Occipital lobe (tissue), 3 donors: ENCODE data around the gene BID. TPM values are rescaled to one million over a fixed set of nuclear protein-coding genes. Genes with fewer than 3 reads are reported as not detected.
"Not testable (repeated sequence)": the region's sequence is repeated elsewhere in the genome, so short reads cannot be mapped to it uniquely, and the experiment has no call there.

ENCODE experiments used
- DNase-seq: peaks from one replicate; lab custom pipeline; 2025; lab: John Stamatoyannopoulos, UW
- small RNA-seq: library from RNA; depleted of rRNA; stranded (forward); fragments of <200 nt; gene quantifications from one replicate; pipeline ENCODE3, GENCODE V24; 2014
- total RNA-seq: library from RNA; depleted of rRNA; stranded (reverse); fragments of >200 nt; gene quantifications from one replicate; pipeline ENCODE4 v1.2.3, GENCODE V29; 2014

The BID gene
- total RNA-seq, 1 donor from 2014 or later, result 46.2 TPM

DNA sequence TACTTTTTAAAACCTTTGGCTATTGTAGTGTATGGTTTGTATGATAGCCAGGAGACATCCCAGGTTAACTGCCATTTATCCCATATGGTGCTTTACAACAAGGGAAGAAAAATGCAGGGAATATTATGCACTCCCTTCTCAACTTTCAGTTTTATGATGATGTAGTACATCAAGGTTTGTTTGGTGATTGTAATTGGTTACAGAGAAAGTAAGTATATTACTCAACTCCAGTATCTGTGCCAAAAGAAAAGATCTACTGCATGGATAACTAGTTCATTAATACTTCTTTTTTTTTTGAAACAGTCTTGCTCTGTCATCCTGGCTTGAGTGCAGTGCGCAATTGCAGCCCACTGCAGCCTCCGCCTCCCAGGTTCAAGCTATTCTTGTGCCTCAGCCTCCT, 70.5 kb downstream of the BID start:
- DNase-seq, result no peak

DNA sequence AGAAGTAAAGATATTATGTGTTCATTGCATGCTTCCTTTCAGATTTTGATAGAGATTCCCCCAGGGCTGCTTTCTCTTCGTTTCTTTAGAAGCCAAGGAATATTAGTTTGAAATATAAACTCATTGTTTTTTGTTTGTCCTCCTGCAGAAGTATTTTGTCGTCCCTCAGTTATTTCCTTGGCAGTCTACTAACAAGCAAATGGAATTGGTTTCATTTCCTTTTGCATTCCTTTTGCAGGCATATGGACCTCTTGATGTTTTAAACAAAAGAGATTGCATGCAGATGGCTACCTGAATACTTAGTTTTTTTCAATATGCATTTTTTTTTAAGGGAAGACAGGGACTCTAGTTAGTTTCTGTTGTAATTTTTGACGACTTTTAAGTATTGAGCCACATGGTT, 73.5 kb downstream of the BID start:
- DNase-seq, result no peak

- DNase-seq, result no peak
These were observed 74.5 kb downstream of the BID start for GRCh38 chr22:17699696-17700340.

DNA sequence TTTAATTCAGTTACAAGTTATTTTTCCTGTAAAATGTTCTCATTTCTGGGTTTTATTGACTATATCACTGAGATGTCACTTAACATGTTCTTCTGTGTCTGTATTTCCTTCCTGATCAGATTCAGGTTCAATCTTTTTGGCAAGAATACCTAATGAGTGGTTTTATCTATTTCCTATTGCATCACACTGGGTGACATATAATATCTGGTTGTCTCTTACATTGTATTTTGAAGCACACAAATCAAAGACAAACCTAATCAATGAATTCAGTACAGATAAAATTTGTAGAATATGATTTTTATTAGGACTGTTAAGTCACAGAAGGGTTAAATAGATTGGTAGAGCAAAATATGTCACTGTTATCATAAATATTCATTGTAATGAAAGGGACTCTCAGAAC, 75.3 kb downstream of the BID start:
- DNase-seq, result no peak

DNA sequence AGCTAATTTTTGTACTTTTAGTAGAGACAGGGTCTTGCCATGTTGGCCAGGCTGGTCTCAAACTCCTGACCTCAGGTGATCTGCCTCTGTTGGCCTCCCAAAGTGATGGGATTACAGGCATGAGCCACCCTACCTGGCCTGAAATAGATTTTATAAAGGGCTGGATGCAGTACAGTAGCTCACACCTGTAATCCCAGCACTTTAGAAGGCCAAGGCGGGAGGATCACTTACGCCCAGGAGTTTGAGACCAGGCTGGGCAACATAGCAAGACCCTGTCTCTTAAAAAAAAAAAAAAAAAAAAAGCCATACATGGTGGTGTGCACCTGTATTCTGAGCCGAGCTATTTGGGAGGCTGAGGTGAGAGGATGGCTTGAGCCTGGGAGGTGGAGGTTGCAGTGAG, 76.0 kb downstream of the BID start:
- DNase-seq, result not testable (repeated sequence)

DNA sequence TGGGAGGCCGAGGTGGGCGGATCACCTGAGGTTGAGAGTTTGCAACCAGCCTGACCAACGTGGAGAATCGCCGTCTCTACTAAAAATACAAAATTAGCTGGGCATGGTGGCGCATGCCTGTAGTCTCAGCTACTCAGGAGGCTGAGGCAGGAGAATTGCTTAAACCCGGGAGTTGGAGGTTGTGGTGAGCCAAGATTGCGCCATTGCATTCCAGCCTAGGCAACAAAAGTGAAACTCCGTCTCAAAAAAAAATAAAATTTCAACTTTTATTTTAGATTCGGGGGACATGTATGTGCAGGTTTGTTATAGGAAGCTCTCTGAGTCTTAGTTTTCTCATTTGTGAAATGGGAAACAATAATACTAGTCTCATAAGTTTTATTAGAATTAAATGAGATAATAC, 77.1 kb downstream of the BID start:
- DNase-seq, result not testable (repeated sequence)

GRCh38 chr22:17695986-17696385, 78.3 kb downstream of the BID start:
- no peak for DNase-seq

DNA sequence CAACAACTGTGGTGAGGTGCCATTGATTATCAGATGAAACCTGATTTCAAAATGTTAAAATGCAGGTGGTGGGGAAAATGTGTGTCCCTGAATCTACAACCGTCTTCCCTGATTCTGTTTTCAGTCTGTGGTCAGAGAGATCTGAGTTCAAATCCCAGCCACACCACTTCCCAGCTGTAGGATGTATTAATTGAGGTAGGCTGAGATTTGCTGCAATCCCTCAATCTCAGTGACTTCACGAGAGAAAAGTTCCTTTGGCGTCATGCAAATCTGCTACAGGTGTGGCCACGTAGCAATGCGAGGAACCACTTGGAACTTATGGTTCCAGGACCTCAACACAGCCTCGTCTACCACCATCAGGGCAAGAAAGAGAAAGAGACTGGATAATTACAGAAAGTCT, 79.5 kb downstream of the BID start:
- DNase-seq, result no peak

- no peak for DNase-seq
These were observed 80.1 kb downstream of the BID start for GRCh38 chr22:17694193-17694592.

DNA sequence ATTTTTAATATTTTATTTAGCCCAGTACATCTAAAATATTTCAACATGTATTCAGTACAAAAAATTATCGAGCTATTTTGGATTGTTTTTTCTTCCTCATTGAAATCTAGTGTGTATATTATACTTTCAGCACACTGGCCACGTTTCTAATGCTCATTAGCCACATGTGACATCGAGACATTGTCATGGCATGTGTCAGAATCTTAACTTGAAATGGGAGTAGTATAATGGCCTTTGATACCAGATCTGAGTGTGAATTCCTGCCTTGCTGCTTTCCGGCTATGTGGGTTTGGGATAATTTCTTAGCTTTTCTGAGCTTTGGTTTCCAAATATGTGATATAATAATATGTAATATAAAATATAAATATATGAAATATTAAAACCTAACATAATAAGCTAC, 81.4 kb downstream of the BID start:
- DNase-seq, result no peak

DNA sequence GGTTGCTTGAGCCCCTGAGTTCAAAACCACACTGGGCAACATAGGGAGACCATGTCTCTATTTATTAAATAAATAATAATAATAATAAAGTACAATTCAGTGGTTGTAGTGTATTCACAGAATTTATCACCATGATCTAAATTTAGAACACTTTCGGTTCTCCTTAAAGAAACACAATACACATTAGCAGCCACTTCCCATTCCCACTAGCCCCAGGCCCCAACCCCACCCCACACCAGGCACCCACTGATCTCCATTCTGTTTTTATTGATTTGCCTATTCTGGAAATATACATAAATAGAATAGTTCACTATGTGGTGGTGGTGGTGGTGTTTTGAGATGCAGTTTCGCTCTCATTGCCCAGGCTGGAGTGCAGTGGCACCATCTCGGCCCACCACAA, 90.0 kb downstream of the BID start:
- no peak for DNase-seq

Small RNA genes within 50 kb of the gene (small RNA-seq; reads per million reads assigned to genes)
- not detected for gene MIR3198-1

Other genes starting within 250 kb of the BID start
- gene SLC25A18, start 211.0 kb downstream of the BID start, total RNA-seq, result 6.4 TPM
- 98.1 TPM for gene ATP6V1E1, start 145.7 kb downstream of the BID start, total RNA-seq
- 36.2 TPM for gene BCL2L13, start 135.7 kb downstream of the BID start, total RNA-seq